Keratinocyte (primary cell): Measurements from ENCODE around the gene EEPD1. TPM values are rescaled to one million over a fixed set of nuclear protein-coding genes. Genes with fewer than 3 reads are reported as not detected.

Source experiments
- DNase-seq: peaks from one replicate; pipeline ENCODE4 v3.0.0-alpha.2; 2011; ENCODE audit warnings: low read depth, missing footprints, low spot score
- FAIRE-seq: peaks from 2 replicates; lab custom pipeline; 2011; peaks lifted over from hg19 to GRCh38; lab: Jason Lieb, UNC
- H2AFZ ChIP-seq: 2 replicates; pipeline ENCODE4 v1.6.0; 2012; ENCODE audit warnings: low read length, control low read depth, inconsistent platforms; ENCODE audit not compliant: control insufficient read depth
- H3K27ac ChIP-seq: 2 replicates; pipeline ENCODE4 v1.5.1; 2011; ENCODE audit warnings: low read length; ENCODE audit not compliant: control insufficient read depth, insufficient read depth
- H3K27me3 ChIP-seq: 3 replicates; pipeline ENCODE4 v1.6.0; 2011; ENCODE audit warnings: low read length; ENCODE audit not compliant: control insufficient read depth, insufficient read depth; ENCODE audit errors: extremely low read depth
- H3K36me3 ChIP-seq, 2 experiments: 2 replicates in 1 of 2; 3 replicates in 1 of 2; pipeline ENCODE4 v1.5.1; 2011; ENCODE audit warnings: low read length in 2 of 2, mild to moderate bottlenecking in 1 of 2; ENCODE audit not compliant: control insufficient read depth in 2 of 2, insufficient read depth in 2 of 2; ENCODE audit errors: extremely low read depth in 1 of 2
- H3K4me1 ChIP-seq: 3 replicates; pipeline ENCODE4 v1.5.1; 2011; ENCODE audit warnings: low read length; ENCODE audit not compliant: control insufficient read depth, insufficient read depth; ENCODE audit errors: extremely low read depth
- H3K4me2 ChIP-seq: 3 replicates; pipeline ENCODE4 v1.6.0; 2011; ENCODE audit warnings: low read depth, low read length; ENCODE audit not compliant: control insufficient read depth, insufficient read depth; ENCODE audit errors: extremely low read depth
- H3K4me3 ChIP-seq, 3 experiments: fragments of 200-600 bp in 1 of 3; sonication (generic) in 1 of 3; 2 replicates in 2 of 3; 3 replicates in 1 of 3; pipeline ENCODE4 v1.5.1; 2011 to 2016; ENCODE audit warnings: low read length in 3 of 3, mild to moderate bottlenecking in 3 of 3, control low read depth in 2 of 3, inconsistent platforms in 1 of 3, low read depth in 1 of 3, mixed read lengths in 1 of 3, mixed run types in 1 of 3, moderate library complexity in 1 of 3; ENCODE audit not compliant: control insufficient read depth in 2 of 3, insufficient read depth in 2 of 3; ENCODE audit errors: extremely low read depth in 1 of 3
- H3K79me2 ChIP-seq: 2 replicates; pipeline ENCODE4 v1.6.0; 2012; ENCODE audit warnings: low read length; ENCODE audit not compliant: control insufficient read depth, insufficient read depth
- H3K9ac ChIP-seq: 3 replicates; pipeline ENCODE4 v1.6.0; 2011; ENCODE audit warnings: low read length; ENCODE audit not compliant: control insufficient read depth, insufficient read depth; ENCODE audit errors: extremely low read depth
- H3K9me1 ChIP-seq: 3 replicates; pipeline ENCODE4 v1.6.0; 2011; ENCODE audit warnings: low read length; ENCODE audit not compliant: control insufficient read depth, insufficient read depth; ENCODE audit errors: extremely low read depth
- H3K9me3 ChIP-seq: 2 replicates; pipeline ENCODE4 v1.5.1; 2012; ENCODE audit warnings: low read depth, low read length; ENCODE audit not compliant: control insufficient read depth
- H4K20me1 ChIP-seq: 3 replicates; pipeline ENCODE4 v1.6.0; 2011; ENCODE audit warnings: low read length; ENCODE audit not compliant: control insufficient read depth, insufficient read depth; ENCODE audit errors: extremely low read depth
- CTCF ChIP-seq, 3 experiments: IDR thresholded peaks in 1 of 3; conservative IDR thresholded peaks in 1 of 3; optimal IDR thresholded peaks in 1 of 3; 2 replicates in 2 of 3; 3 replicates in 1 of 3; pipeline versions ENCODE3 to v1.5.1; 2011; ENCODE audit warnings: low read length in 3 of 3, mild to moderate bottlenecking in 3 of 3, moderate library complexity in 2 of 3, control low read depth in 1 of 3, inconsistent platforms in 1 of 3; ENCODE audit not compliant: insufficient read depth in 2 of 3; ENCODE audit errors: extremely low read depth in 1 of 3
- EZH2 ChIP-seq: IDR thresholded peaks from one replicate; pipeline ENCODE4 v1.6.1; 2012; ENCODE audit warnings: inconsistent platforms, mild to moderate bottlenecking, low read length, moderate library complexity
- dilution Hi-C: fragments of 300-500 bp; cut with MboI; formaldehyde crosslinking; loops from one replicate; pipeline ENCODE4 v1.7.0; 2020; ENCODE audit warnings: low sequenced_read_pairs; ENCODE audit not compliant: extremely low pct_ligation_motif_present
- polyA plus RNA-seq, 5 experiments: library from polyadenylated mRNA; depleted of rRNA in 3 of 5; stranded (reverse) in 3 of 5; stranded (forward) in 1 of 5; unstranded in 1 of 5; fragments of >200 nt; gene quantifications; 1 replicate in 1 of 5; 2 replicates in 3 of 5; 3 replicates in 1 of 5; pipeline versions ENCODE4 v1.2.1 to v1.2.3, GENCODE V29; 2011 to 2012; ENCODE audit warnings: missing spikeins in 2 of 5, low read depth in 1 of 5, low replicate concordance in 1 of 5

Gene EEPD1
- polyA plus RNA-seq, 1 donor (not counting 4 experiments of a cell fraction or from before 2014, with no cell fraction given) = 1.2 TPM

- dilution Hi-C loops = no loop called here
- FAIRE-seq (no peak), DNase-seq (no peak)
- Histone ChIP-seq H3K27ac (no peak overlapping the region), H3K9ac (peak overlapping the region; percentile 73), H4K20me1 (no peaks in the 10 kb centered on the region), H3K79me2 (no peaks in the 10 kb centered on the region), H3K27me3 (no peaks in the 10 kb centered on the region), H2AFZ (peak overlapping the region; percentile 80), H3K4me1 (peaks cover 32% of the 10 kb centered on the region), H3K9me3 (no peaks in the 10 kb centered on the region), H3K9me1 (no peaks in the 10 kb centered on the region), H3K4me3 (peak overlapping the region; percentile 53 to 75 (median 67)), H3K36me3 (no peaks in the 10 kb centered on the region), H3K4me2 (peak overlapping the region; percentile 77)
- TF ChIP-seq EZH2 = no peak
- TF ChIP-seq CTCF (optimal IDR thresholded peaks at IDR 0.05 in 1 of 3, IDR thresholded peaks at IDR 0.05 in 1 of 3, conservative IDR thresholded peaks at IDR 0.05 in 1 of 3; ENCODE audit: extremely low read depth in 1 of 3, insufficient read depth in 2 of 3, low read length in 3 of 3) = no peak
Measured at GRCh38 chr7:36153571-36154097, 580 bp downstream of the EEPD1 start.

GRCh38 chr7:36154255-36155212, 1.5 kb downstream of the EEPD1 start:
- Histone ChIP-seq H3K4me3 (no peak overlapping the region), H3K4me1 (peaks cover 32% of the 10 kb centered on the region), H3K9me1 (no peaks in the 10 kb centered on the region), H4K20me1 (no peaks in the 10 kb centered on the region), H3K9me3 (no peaks in the 10 kb centered on the region), H3K9ac (no peak overlapping the region), H2AFZ (no peak overlapping the region), H3K79me2 (no peaks in the 10 kb centered on the region), H3K27ac (no peak overlapping the region), H3K27me3 (no peaks in the 10 kb centered on the region), H3K4me2 (no peak overlapping the region), H3K36me3 (no peaks in the 10 kb centered on the region)
- FAIRE-seq (no peak), DNase-seq (no peak)
- TF ChIP-seq EZH2 = no peak
- no peak for TF ChIP-seq CTCF (optimal IDR thresholded peaks at IDR 0.05 in 1 of 3, IDR thresholded peaks at IDR 0.05 in 1 of 3, conservative IDR thresholded peaks at IDR 0.05 in 1 of 3; ENCODE audit: extremely low read depth in 1 of 3, insufficient read depth in 2 of 3, low read length in 3 of 3)
- dilution Hi-C loops = no loop called here
